Stimulated activated naive B cell treated with anti-CD40 and anti-IgM and Interleukin-4, amounts not matched to agents 10 μg/mL and 1 μg/mL and 100 μg/mL, for 72 hours (primary cell): ENCODE data around the gene CDR2.
"Not testable (repeated sequence)": the region's sequence is repeated elsewhere in the genome, so short reads cannot be mapped to it uniquely, and the experiment has no call there.

Source experiments
- ATAC-seq, 2 donors: fragments of 150-1000 bp; cut with Tn5 transposase; replicated peaks; 2 replicates each; pipeline ENCODE4 v1.10.0; 2021; ENCODE audit warnings: moderate library complexity in 1 of 2
- DNase-seq: peaks from one replicate; pipeline ENCODE4 v3.0.0; 2021
- H3K27ac Mint-ChIP-seq: one replicate; pipeline ENCODE4 v1.8.0; 2022; ENCODE audit warnings: mild to moderate bottlenecking, mixed read lengths
- H3K27me3 Mint-ChIP-seq, 2 donors: one replicate each; pipeline ENCODE4 v1.8.0; 2022; ENCODE audit warnings: mixed read lengths in 2 of 2
- H3K36me3 Mint-ChIP-seq, 2 donors: one replicate each; pipeline ENCODE4 v1.8.0; 2022; ENCODE audit warnings: mixed read lengths in 2 of 2, mild to moderate bottlenecking in 1 of 2
- H3K4me1 Mint-ChIP-seq, 2 donors: one replicate each; pipeline ENCODE4 v1.8.0; 2022; ENCODE audit warnings: mixed read lengths in 2 of 2, mild to moderate bottlenecking in 1 of 2
- H3K4me3 Mint-ChIP-seq, 2 donors: one replicate each; pipeline ENCODE4 v1.8.0; 2022; ENCODE audit warnings: mild to moderate bottlenecking in 2 of 2, mixed read lengths in 2 of 2, moderate library complexity in 1 of 2
- H3K9me3 Mint-ChIP-seq, 2 donors: one replicate each; pipeline ENCODE4 v1.8.0; 2022; ENCODE audit warnings: mixed read lengths in 2 of 2, mild to moderate bottlenecking in 1 of 2

CDR2 gene

GRCh38 chr16:22352723-22353122 is 21.7 kb downstream of the CDR2 start:
- no peak for ATAC-seq
- Mint-ChIP-seq H3K9me3 (peaks cover 0 to 3% of the 10 kb centered on the region in 2 donors), H3K27me3 (no peaks in the 10 kb centered on the region), H3K27ac (peak overlapping the region; percentile 20), H3K4me3 (no peak overlapping the region), H3K36me3 (peaks cover 15 to 32% of the 10 kb centered on the region in 2 donors), H3K4me1 (peaks cover 18 to 42% of the 10 kb centered on the region in 2 donors)
- DNase-seq, result no peak

GRCh38 chr16:22352140-22352539 is 22.3 kb downstream of the CDR2 start:
- Mint-ChIP-seq H3K27me3 (no peaks in the 10 kb centered on the region), H3K4me3 (no peak overlapping the region), H3K36me3 (peaks cover 21 to 38% of the 10 kb centered on the region in 2 donors), H3K9me3 (peaks cover 0 to 3% of the 10 kb centered on the region in 2 donors), H3K27ac (no peak overlapping the region), H3K4me1 (peaks cover 16 to 37% of the 10 kb centered on the region in 2 donors)
- no peak for DNase-seq
- no peak for ATAC-seq

- not testable (repeated sequence) for ATAC-seq
Observed at GRCh38 chr16:22351017-22351416, 23.4 kb downstream of the CDR2 start.

GRCh38 chr16:22348291-22348690 is 26.1 kb downstream of the CDR2 start:
- peaks cover 6 to 20% of the 10 kb centered on the region in 2 donors for H3K4me1 Mint-ChIP-seq
- no peak overlapping the region for H3K27ac Mint-ChIP-seq
- DNase-seq (no peak), ATAC-seq (no peak)
- H3K9me3 Mint-ChIP-seq, result no peaks in the 10 kb centered on the region
- peaks cover 29 to 45% of the 10 kb centered on the region in 2 donors for H3K36me3 Mint-ChIP-seq
- no peak overlapping the region for H3K4me3 Mint-ChIP-seq
- no peaks in the 10 kb centered on the region for H3K27me3 Mint-ChIP-seq

More at GRCh38 chr16:22351017-22351416, 23.4 kb downstream of the CDR2 start:
- not testable (repeated sequence) for H3K27me3 Mint-ChIP-seq, H3K9me3 Mint-ChIP-seq, H3K4me3 Mint-ChIP-seq, DNase-seq, H3K27ac Mint-ChIP-seq
- Mint-ChIP-seq H3K36me3 (peaks cover 29 to 46% of the 10 kb centered on the region in 2 donors), H3K4me1 (peaks cover 19 to 46% of the 10 kb centered on the region in 2 donors)

GRCh38 chr16:22347100-22347820 is 27.2 kb downstream of the CDR2 start:
- no peak for ATAC-seq
- Mint-ChIP-seq H3K9me3 (no peaks in the 10 kb centered on the region), H3K27ac (no peak overlapping the region), H3K4me3 (no peak overlapping the region), H3K27me3 (no peaks in the 10 kb centered on the region), H3K4me1 (peaks cover 3 to 10% of the 10 kb centered on the region in 2 donors), H3K36me3 (peaks cover 29 to 45% of the 10 kb centered on the region in 2 donors)
- DNase-seq, result no peak

GRCh38 chr16:22346483-22346882 is 27.9 kb downstream of the CDR2 start:
- H3K4me3 Mint-ChIP-seq, result no peak overlapping the region
- no peaks in the 10 kb centered on the region for H3K9me3 Mint-ChIP-seq
- no peak for ATAC-seq
- peaks cover 5 to 9% of the 10 kb centered on the region in 2 donors for H3K4me1 Mint-ChIP-seq
- DNase-seq, result no peak
- no peaks in the 10 kb centered on the region for H3K27me3 Mint-ChIP-seq
- H3K27ac Mint-ChIP-seq, result peak overlapping the region; percentile 1
- H3K36me3 Mint-ChIP-seq, result peaks cover 31 to 53% of the 10 kb centered on the region in 2 donors

- Mint-ChIP-seq H3K4me3 (no peak overlapping the region), H3K9me3 (peaks cover 22 to 23% of the 10 kb centered on the region in 2 donors), H3K36me3 (peaks cover 39 to 58% of the 10 kb centered on the region in 2 donors), H3K4me1 (peaks cover 5 to 8% of the 10 kb centered on the region in 2 donors), H3K27ac (no peak overlapping the region), H3K27me3 (no peaks in the 10 kb centered on the region)
- DNase-seq, result no peak
- ATAC-seq, result no peak
Observed at GRCh38 chr16:22342082-22342481, 32.3 kb downstream of the CDR2 start.

GRCh38 chr16:22340945-22341344 is 33.5 kb downstream of the CDR2 start:
- no peak overlapping the region for H3K27ac Mint-ChIP-seq
- H3K4me3 Mint-ChIP-seq, result no peak overlapping the region
- no peaks in the 10 kb centered on the region for H3K27me3 Mint-ChIP-seq
- H3K9me3 Mint-ChIP-seq, result peaks cover 31 to 34% of the 10 kb centered on the region in 2 donors
- DNase-seq, result no peak
- ATAC-seq, result no peak
- H3K4me1 Mint-ChIP-seq, result peaks cover 0 to 1% of the 10 kb centered on the region in 2 donors
- peaks cover 43 to 62% of the 10 kb centered on the region in 2 donors for H3K36me3 Mint-ChIP-seq

GRCh38 chr16:22337849-22338635 is 36.4 kb downstream of the CDR2 start:
- H3K9me3 Mint-ChIP-seq, result peaks cover 34 to 35% of the 10 kb centered on the region in 2 donors
- ATAC-seq (no peak), DNase-seq (no peak)
- H3K27ac Mint-ChIP-seq, result peak overlapping the region; percentile 56
- peaks cover 0 to 1% of the 10 kb centered on the region in 2 donors for H3K4me1 Mint-ChIP-seq
- peaks cover 65 to 83% of the 10 kb centered on the region in 2 donors for H3K36me3 Mint-ChIP-seq
- no peaks in the 10 kb centered on the region for H3K27me3 Mint-ChIP-seq
- H3K4me3 Mint-ChIP-seq, result no peak overlapping the region

GRCh38 chr16:22337045-22337444 is 37.4 kb downstream of the CDR2 start:
- Mint-ChIP-seq H3K4me1 (peaks cover 0 to under 1% of the 10 kb centered on the region in 2 donors), H3K4me3 (no peak overlapping the region), H3K27ac (no peak overlapping the region), H3K9me3 (peaks cover 34 to 35% of the 10 kb centered on the region in 2 donors), H3K36me3 (peaks cover 69 to 87% of the 10 kb centered on the region in 2 donors), H3K27me3 (no peaks in the 10 kb centered on the region)
- DNase-seq, result no peak
- no peak for ATAC-seq

GRCh38 chr16:22336581-22336980 is 37.8 kb downstream of the CDR2 start:
- H3K4me1 Mint-ChIP-seq, result no peaks in the 10 kb centered on the region
- H3K27me3 Mint-ChIP-seq, result no peaks in the 10 kb centered on the region
- DNase-seq, result no peak
- ATAC-seq, result no peak
- H3K4me3 Mint-ChIP-seq, result no peak overlapping the region
- peaks cover 73 to 87% of the 10 kb centered on the region in 2 donors for H3K36me3 Mint-ChIP-seq
- peaks cover 34 to 35% of the 10 kb centered on the region in 2 donors for H3K9me3 Mint-ChIP-seq
- no peak overlapping the region for H3K27ac Mint-ChIP-seq

- Mint-ChIP-seq H3K4me1 (no peaks in the 10 kb centered on the region), H3K27me3 (no peaks in the 10 kb centered on the region), H3K36me3 (peaks cover 73 to 87% of the 10 kb centered on the region in 2 donors), H3K27ac (no peak overlapping the region), H3K4me3 (no peak overlapping the region), H3K9me3 (peaks cover 34 to 35% of the 10 kb centered on the region in 2 donors)
- no peak for DNase-seq
- no peak for ATAC-seq
Observed at GRCh38 chr16:22335668-22336246, 38.7 kb downstream of the CDR2 start.

GRCh38 chr16:22333457-22333994 is 40.9 kb downstream of the CDR2 start:
- DNase-seq (no peak), ATAC-seq (no peak)
- Mint-ChIP-seq H3K27ac (no peak overlapping the region), H3K9me3 (peaks cover 22 to 23% of the 10 kb centered on the region in 2 donors), H3K4me1 (no peaks in the 10 kb centered on the region), H3K36me3 (peaks cover 71 to 91% of the 10 kb centered on the region in 2 donors), H3K27me3 (no peaks in the 10 kb centered on the region), H3K4me3 (no peak overlapping the region)

GRCh38 chr16:22330326-22330725 is 44.1 kb downstream of the CDR2 start:
- ATAC-seq (no peak), DNase-seq (no peak)
- peaks cover 0 to 3% of the 10 kb centered on the region in 2 donors for H3K9me3 Mint-ChIP-seq
- no peaks in the 10 kb centered on the region for H3K4me1 Mint-ChIP-seq
- no peak overlapping the region for H3K27ac Mint-ChIP-seq
- no peaks in the 10 kb centered on the region for H3K27me3 Mint-ChIP-seq
- no peak overlapping the region for H3K4me3 Mint-ChIP-seq
- H3K36me3 Mint-ChIP-seq, result peaks cover 49 to 88% of the 10 kb centered on the region in 2 donors
